Measurements from ENCODE around the gene SDK1.
"Not testable (repeated sequence)": the region's sequence is repeated elsewhere in the genome, so short reads cannot be mapped to it uniquely, and the experiment has no call there.

DNA sequence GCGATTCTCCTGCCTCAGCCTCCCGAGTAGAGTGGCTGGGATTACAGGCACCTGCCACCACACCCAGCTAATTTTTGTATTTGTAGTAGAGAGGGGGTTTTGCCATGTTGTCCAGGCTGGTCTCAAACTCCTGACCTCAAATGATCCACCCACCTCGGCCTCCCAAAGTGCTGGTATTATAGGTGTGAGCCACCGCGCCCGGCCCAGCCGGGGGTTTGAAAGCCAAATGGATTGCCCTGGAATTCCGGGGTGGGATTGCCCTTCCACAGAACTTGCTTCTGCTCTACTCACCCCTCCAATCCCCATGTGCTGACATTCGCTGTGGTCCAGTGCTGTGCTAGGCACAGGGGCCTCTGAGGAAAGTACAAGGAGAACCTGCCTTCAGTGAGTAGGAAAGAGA is 793.1 kb downstream of the SDK1 start:
- TF ChIP-seq EZH2phosphoT487 (IDR thresholded peaks at IDR 0.05; ENCODE audit: insufficient read depth, low read depth); EZH2 (IDR thresholded peaks at IDR 0.05; ENCODE audit: insufficient read depth, poor library complexity, severe bottlenecking): not testable (repeated sequence)

Data from GM23248 (cell line).